ENCODE measurements around the gene SLC7A14.

Gene SLC7A14

GRCh38 chr3:170539897-170540296 is 46.0 kb downstream of the SLC7A14 start:
- H3K27me3 ChIP-seq (ENCODE audit: insufficient read depth, low read length, poor library complexity): peaks cover 5% of the 10 kb centered on the region
- no peak overlapping the region for H3K4me2 ChIP-seq (ENCODE audit: insufficient read depth, low read length)
- H3K4me1 ChIP-seq (ENCODE audit: insufficient read depth, low read length): no peaks in the 10 kb centered on the region
- ATAC-seq (ENCODE audit: insufficient read depth, low read depth) (no peak), DNase-seq (no peak)
- no peaks in the 10 kb centered on the region for H3K36me3 ChIP-seq (ENCODE audit: insufficient read depth, low read length)
- H2AFZ ChIP-seq (ENCODE audit: low read depth, low read length): no peak overlapping the region
- H3K27ac ChIP-seq (ENCODE audit: low read length): no peak overlapping the region
- no peaks in the 10 kb centered on the region for H3K9me3 ChIP-seq (ENCODE audit: insufficient read depth, low read length, severe bottlenecking)
- H3K9ac ChIP-seq (ENCODE audit: low read depth, low read length): no peak overlapping the region
- no peak overlapping the region for H3K4me3 ChIP-seq (ENCODE audit: low read depth in 1 of 2, low read length in 2 of 2)
- no peaks in the 10 kb centered on the region for H3K79me2 ChIP-seq (ENCODE audit: insufficient read depth, low read length)
- no peak for TF ChIP-seq EZH2 (IDR thresholded peaks at IDR 0.05; ENCODE audit: borderline replicate concordance, low read depth, low read length, severe bottlenecking)
- no peak for TF ChIP-seq CTCF (IDR thresholded peaks at IDR 0.05; ENCODE audit: borderline replicate concordance, extremely low read depth, low read length, poor library complexity, severe bottlenecking)
- no peaks in the 10 kb centered on the region for H4K20me1 ChIP-seq (ENCODE audit: insufficient read depth, low read length)

- Histone ChIP-seq H4K20me1 (ENCODE audit: insufficient read depth, low read length) (no peaks in the 10 kb centered on the region), H2AFZ (ENCODE audit: low read depth, low read length) (no peak overlapping the region), H3K9ac (ENCODE audit: low read depth, low read length) (no peak overlapping the region), H3K4me2 (ENCODE audit: insufficient read depth, low read length) (no peak overlapping the region), H3K4me1 (ENCODE audit: insufficient read depth, low read length) (no peaks in the 10 kb centered on the region), H3K79me2 (ENCODE audit: insufficient read depth, low read length) (no peaks in the 10 kb centered on the region), H3K27me3 (ENCODE audit: insufficient read depth, low read length, poor library complexity) (peaks cover 3% of the 10 kb centered on the region), H3K4me3 (ENCODE audit: low read depth in 1 of 2, low read length in 2 of 2) (no peak overlapping the region), H3K9me3 (ENCODE audit: insufficient read depth, low read length, severe bottlenecking) (no peaks in the 10 kb centered on the region), H3K36me3 (ENCODE audit: insufficient read depth, low read length) (no peaks in the 10 kb centered on the region), H3K27ac (ENCODE audit: low read length) (no peak overlapping the region)
- DNase-seq (no peak), ATAC-seq (ENCODE audit: insufficient read depth, low read depth) (no peak)
- no peak for TF ChIP-seq EZH2 (IDR thresholded peaks at IDR 0.05; ENCODE audit: borderline replicate concordance, low read depth, low read length, severe bottlenecking)
- no peak for TF ChIP-seq CTCF (IDR thresholded peaks at IDR 0.05; ENCODE audit: borderline replicate concordance, extremely low read depth, low read length, poor library complexity, severe bottlenecking)
These were observed 49.2 kb downstream of the SLC7A14 start for GRCh38 chr3:170536712-170537111.

- Histone ChIP-seq H3K4me3 (ENCODE audit: low read depth in 1 of 2, low read length in 2 of 2) (no peak overlapping the region), H3K9ac (ENCODE audit: low read depth, low read length) (no peak overlapping the region), H4K20me1 (ENCODE audit: insufficient read depth, low read length) (no peaks in the 10 kb centered on the region), H2AFZ (ENCODE audit: low read depth, low read length) (no peak overlapping the region), H3K4me1 (ENCODE audit: insufficient read depth, low read length) (no peaks in the 10 kb centered on the region), H3K4me2 (ENCODE audit: insufficient read depth, low read length) (no peak overlapping the region), H3K36me3 (ENCODE audit: insufficient read depth, low read length) (no peaks in the 10 kb centered on the region), H3K79me2 (ENCODE audit: insufficient read depth, low read length) (no peaks in the 10 kb centered on the region), H3K27ac (ENCODE audit: low read length) (no peak overlapping the region), H3K27me3 (ENCODE audit: insufficient read depth, low read length, poor library complexity) (no peaks in the 10 kb centered on the region), H3K9me3 (ENCODE audit: insufficient read depth, low read length, severe bottlenecking) (no peaks in the 10 kb centered on the region)
- ATAC-seq (ENCODE audit: insufficient read depth, low read depth): no peak
- no peak for TF ChIP-seq CTCF (IDR thresholded peaks at IDR 0.05; ENCODE audit: borderline replicate concordance, extremely low read depth, low read length, poor library complexity, severe bottlenecking)
- TF ChIP-seq EZH2 (IDR thresholded peaks at IDR 0.05; ENCODE audit: borderline replicate concordance, low read depth, low read length, severe bottlenecking): no peak
- no peak for DNase-seq
These were observed 51.6 kb downstream of the SLC7A14 start for GRCh38 chr3:170534227-170534626.

- TF ChIP-seq EZH2 (IDR thresholded peaks at IDR 0.05; ENCODE audit: borderline replicate concordance, low read depth, low read length, severe bottlenecking) (no peak), CTCF (IDR thresholded peaks at IDR 0.05; ENCODE audit: borderline replicate concordance, extremely low read depth, low read length, poor library complexity, severe bottlenecking) (no peak)
- no peak overlapping the region for H3K27ac ChIP-seq (ENCODE audit: low read length)
- no peaks in the 10 kb centered on the region for H3K79me2 ChIP-seq (ENCODE audit: insufficient read depth, low read length)
- no peaks in the 10 kb centered on the region for H3K36me3 ChIP-seq (ENCODE audit: insufficient read depth, low read length)
- H4K20me1 ChIP-seq (ENCODE audit: insufficient read depth, low read length): no peaks in the 10 kb centered on the region
- H3K4me3 ChIP-seq (ENCODE audit: low read depth in 1 of 2, low read length in 2 of 2): no peak overlapping the region
- no peak overlapping the region for H3K4me2 ChIP-seq (ENCODE audit: insufficient read depth, low read length)
- DNase-seq (no peak), ATAC-seq (ENCODE audit: insufficient read depth, low read depth) (no peak)
- no peaks in the 10 kb centered on the region for H3K4me1 ChIP-seq (ENCODE audit: insufficient read depth, low read length)
- H2AFZ ChIP-seq (ENCODE audit: low read depth, low read length): no peak overlapping the region
- H3K9me3 ChIP-seq (ENCODE audit: insufficient read depth, low read length, severe bottlenecking): no peaks in the 10 kb centered on the region
- H3K27me3 ChIP-seq (ENCODE audit: insufficient read depth, low read length, poor library complexity): no peaks in the 10 kb centered on the region
- H3K9ac ChIP-seq (ENCODE audit: low read depth, low read length): no peak overlapping the region
These were observed 53.3 kb downstream of the SLC7A14 start for GRCh38 chr3:170532573-170532972.
